Activated naive CD4-positive, alpha-beta T cell treated with anti-CD3 and anti-CD28 coated beads, Interleukin-2, amount 50 U/mL, for 72 hours (primary cell): Measurements from ENCODE around the gene PHYKPL. TPM values are rescaled to one million over a fixed set of nuclear protein-coding genes. Genes with fewer than 3 reads are reported as not detected.
"Not testable (repeated sequence)": the region's sequence is repeated elsewhere in the genome, so short reads cannot be mapped to it uniquely, and the experiment has no call there.

Experiments
- ATAC-seq, 2 donors: fragments of 150-1000 bp; cut with Tn5 transposase; 2 replicates each; pipeline ENCODE4 v1.10.0; 2021; ENCODE audit warnings: mild to moderate bottlenecking in 2 of 2, moderate library complexity in 2 of 2
- DNase-seq, 2 donors: peaks; one replicate each; pipeline ENCODE4 v3.0.0; 2021 to 2022; ENCODE audit warnings: low spot score in 2 of 2
- H3K27ac Mint-ChIP-seq, 2 donors: one replicate each; pipeline ENCODE4 v1.8.0; 2022; ENCODE audit warnings: mild to moderate bottlenecking in 2 of 2, mixed read lengths in 2 of 2
- H3K36me3 Mint-ChIP-seq, 2 donors: one replicate each; pipeline ENCODE4 v1.8.0; 2022; ENCODE audit warnings: mixed read lengths in 2 of 2
- H3K9me3 Mint-ChIP-seq, 2 donors: one replicate each; pipeline ENCODE4 v1.8.0; 2022; ENCODE audit warnings: mixed read lengths in 2 of 2
- total RNA-seq, 2 donors: library from RNA; stranded (reverse); gene quantifications; one replicate each; pipeline ENCODE4 v1.2.3, GENCODE V29; 2022

The PHYKPL gene
- total RNA-seq, 2 donors from 2014 or later = 51.1 to 97.6 TPM

DNA sequence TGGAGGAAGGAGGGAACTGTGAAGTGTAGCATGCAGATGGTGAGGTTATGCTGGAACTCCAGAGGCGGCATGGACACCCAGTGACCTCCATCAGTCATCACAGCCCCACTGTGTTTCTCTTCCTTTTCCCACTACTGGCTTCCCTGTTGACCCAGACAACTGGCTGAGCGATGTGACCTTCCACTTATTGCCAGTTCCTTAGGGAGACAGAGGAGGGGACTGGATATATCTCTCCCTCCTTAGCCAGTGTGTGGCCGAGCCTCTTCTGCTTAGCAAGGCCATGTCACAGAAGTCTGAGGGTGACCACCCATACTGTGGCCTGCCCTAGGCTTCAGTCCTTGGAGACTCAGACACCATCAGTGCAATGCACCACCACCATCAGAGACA is 3.0 kb upstream of the PHYKPL start:
- H3K27ac Mint-ChIP-seq = no peak overlapping the region

DNA sequence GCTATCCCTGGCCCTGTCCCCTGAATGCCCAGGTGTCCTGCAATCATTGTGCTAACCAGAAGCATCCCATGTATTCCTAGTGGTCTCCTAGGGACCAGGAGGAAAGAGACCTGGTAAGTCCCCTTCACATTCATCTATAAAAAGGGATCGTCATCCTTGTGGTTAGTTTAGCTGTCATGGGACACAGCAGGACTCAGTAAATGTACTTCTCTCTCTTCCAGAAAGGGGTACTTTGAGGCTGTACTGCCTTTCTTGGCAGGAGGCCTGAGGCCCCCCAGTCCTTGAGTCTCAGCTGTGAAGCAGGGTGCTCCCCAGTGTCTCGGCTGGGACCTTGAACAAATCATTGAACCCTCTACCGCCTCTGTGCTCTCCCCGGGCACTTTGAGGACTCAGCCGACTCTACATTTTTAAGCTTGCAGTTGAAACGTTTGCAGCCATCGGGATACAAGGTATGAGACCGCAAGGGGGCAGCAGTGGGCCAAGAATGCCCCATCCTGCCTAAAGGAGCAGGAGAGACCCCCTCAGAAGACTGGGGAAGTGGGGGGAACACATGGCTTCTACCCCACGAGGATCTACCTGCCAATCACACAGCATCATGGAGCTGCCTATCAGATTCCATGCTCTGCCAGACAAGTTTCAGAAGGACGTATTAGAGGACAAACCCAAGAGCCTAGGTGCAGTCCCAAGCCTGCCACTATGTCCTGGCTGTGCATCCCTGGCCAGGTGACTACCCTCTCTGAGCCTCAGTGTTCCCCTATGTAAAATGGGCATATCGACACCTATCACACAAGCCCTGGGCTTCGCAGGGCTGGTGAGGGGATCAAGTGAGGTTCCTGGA is 2.4 kb upstream of the PHYKPL start:
- H3K36me3 Mint-ChIP-seq = peaks cover 16 to 18% of the 10 kb centered on the region in 2 donors
- no peaks in the 10 kb centered on the region for H3K9me3 Mint-ChIP-seq
- H3K27ac Mint-ChIP-seq = no peak overlapping the region
- DNase-seq (peak; percentile 74 to 87), ATAC-seq (peak in 1 of 2 donors; percentile 39)

More for the DNA sequence above, 3.0 kb upstream of the PHYKPL start:
- DNase-seq (peak in 1 of 2 donors; percentile 2), ATAC-seq (no peak)
- H3K36me3 Mint-ChIP-seq = peaks cover 14 to 15% of the 10 kb centered on the region in 2 donors
- no peaks in the 10 kb centered on the region for H3K9me3 Mint-ChIP-seq

DNA sequence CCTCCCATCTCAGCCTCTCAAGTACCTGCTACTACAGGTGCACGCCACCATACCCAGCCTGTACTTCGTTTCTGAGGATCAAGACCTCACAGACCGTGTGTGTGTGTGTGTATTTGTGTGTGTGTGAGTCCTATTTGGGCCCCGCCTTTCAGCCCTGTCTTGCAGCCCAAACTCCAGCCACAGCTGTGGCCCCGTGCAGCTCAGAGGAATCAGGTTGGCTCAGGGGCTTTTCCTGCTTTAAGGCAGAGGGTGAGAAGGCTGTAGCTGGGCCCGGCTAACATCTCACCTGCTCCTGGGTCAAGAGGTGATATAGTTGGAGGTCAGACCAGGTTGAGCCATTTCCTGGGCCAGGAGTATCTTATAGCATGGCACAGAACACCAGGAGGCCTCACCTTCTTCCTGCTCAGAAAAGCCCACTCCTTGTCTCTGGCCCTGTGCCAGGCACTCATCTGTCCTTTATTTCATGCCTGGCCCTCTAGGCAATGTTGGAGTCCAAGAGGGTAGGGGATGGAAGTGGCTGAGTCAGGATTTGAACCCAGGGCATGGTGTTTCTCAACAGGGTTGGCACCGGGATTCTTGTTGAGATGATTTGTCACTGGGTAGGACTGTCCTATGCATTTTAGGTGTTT is 1.6 kb upstream of the PHYKPL start:
- Mint-ChIP-seq H3K9me3 (no peaks in the 10 kb centered on the region), H3K27ac (no peak overlapping the region), H3K36me3 (peaks cover 24 to 25% of the 10 kb centered on the region in 2 donors)
- ATAC-seq (no peak), DNase-seq (no peak)

DNA sequence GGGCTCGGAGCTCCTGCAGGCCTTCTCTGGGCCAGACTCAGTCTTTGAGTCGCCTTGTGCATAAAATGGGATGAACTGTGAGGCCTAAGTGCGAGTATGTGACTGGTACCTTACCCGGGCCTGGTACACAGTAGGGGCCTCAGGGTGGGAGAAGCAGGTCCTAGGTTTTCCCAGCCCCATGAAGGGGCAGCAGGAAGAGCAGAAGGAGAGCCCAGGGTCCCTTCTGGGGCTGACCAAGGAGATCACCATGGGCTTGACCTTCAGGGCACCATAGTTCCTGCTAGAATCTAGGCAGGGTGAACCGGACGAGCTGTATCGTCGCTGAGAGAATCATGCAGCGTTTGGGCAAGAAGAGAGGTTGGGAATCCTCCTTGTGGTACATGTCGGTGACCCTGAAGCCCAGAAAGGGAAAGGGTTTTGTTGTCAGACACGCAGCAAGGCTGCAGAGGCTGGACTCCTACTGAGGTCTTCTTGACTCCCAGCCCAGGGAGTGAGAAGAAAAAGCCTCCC is 373 bp upstream of the PHYKPL start:
- no peak for DNase-seq
- Mint-ChIP-seq H3K36me3 (peaks cover 32 to 36% of the 10 kb centered on the region in 2 donors), H3K9me3 (no peaks in the 10 kb centered on the region), H3K27ac (peak overlapping the region; percentile 73 to 88)
- ATAC-seq = no peak

DNA sequence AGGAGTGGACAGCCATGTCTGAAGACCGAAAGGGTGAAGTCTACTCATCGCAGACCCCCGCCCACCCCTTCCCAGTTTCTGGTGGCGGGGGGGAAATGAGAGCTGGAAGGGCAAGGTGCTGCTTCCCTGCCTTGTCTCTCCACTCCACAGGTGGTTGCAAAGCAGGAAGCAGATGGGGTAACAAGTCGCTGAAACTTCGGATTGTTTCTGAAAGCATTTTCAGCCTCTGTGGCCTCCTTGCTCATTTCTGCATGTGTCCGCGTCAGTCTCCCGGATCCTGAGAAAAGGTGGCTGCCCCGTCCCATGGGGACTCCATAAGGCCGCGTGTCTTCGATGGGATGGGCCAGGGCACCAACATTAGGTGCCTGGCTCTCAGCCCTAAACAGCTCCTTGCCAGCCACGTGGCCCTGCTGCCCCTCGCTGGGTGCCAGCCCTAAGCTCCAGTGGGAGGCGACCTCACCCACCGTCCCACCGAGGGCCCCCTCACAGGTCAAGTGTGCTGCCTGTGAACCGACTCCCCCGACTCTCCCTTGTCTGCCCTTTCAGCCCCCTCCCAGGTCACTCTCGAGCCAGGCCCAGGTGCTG is 971 bp downstream of the PHYKPL start:
- ATAC-seq (peak; percentile 2 to 6), DNase-seq (no peak)
- no peaks in the 10 kb centered on the region for H3K9me3 Mint-ChIP-seq
- H3K27ac Mint-ChIP-seq = peak overlapping the region; percentile 87 to 90
- peaks cover 42 to 49% of the 10 kb centered on the region in 2 donors for H3K36me3 Mint-ChIP-seq

DNA sequence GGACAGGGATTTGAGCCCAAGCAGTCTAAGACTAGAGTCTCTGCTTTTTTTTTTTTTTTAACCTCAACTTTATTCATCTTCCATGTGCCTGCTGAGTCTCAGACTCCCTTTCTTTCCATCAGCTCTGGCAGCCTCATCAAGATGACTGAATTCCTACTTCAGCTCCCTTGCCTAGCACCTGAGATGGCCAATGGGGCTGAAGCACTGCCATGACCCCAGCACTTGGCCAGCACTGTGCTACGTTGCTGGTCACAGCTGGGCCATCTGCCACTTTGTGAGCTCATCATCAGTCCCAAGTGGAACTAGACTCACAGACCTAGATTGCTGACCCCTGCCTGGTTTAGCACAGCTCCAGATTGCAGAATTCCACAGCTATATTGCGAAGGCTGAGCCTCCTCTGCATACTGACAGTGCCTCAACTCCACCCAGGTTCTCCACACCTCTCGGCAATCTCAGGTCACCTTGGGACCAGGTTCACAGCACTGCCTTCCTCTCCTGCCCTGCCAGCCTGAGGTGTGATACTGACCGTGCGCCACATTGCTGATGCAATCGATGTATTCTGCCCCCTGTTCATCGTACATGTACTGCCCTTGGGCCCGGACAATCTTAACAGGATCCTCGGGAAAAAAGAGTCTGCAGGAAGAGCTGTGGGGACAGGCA is 1.6 kb downstream of the PHYKPL start:
- peak overlapping the region; percentile 87 to 90 for H3K27ac Mint-ChIP-seq
- peaks cover 42 to 52% of the 10 kb centered on the region in 2 donors for H3K36me3 Mint-ChIP-seq
- no peaks in the 10 kb centered on the region for H3K9me3 Mint-ChIP-seq

DNA sequence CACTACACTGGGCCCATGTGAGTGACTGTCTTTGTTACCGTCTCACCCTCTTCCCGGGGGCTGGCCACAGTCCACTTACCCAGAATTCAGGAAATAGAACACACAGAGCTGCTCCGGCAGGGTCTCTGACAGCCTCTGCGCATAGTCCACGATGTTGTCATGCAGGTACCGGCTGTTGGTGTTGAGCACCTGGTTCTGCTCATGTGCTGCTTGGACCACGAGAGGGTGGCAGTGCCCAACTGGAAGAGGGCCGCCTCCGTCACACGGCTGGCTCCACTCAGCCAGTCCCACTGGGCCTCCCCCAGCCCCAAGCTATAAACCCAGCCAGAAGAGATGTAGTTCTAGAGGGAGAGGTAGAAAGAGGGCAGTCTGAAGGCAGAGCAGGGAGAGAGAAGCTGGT is 2.7 kb downstream of the PHYKPL start:
- peaks cover 42 to 52% of the 10 kb centered on the region in 2 donors for H3K36me3 Mint-ChIP-seq
- ATAC-seq (no peak), DNase-seq (no peak)
- no peaks in the 10 kb centered on the region for H3K9me3 Mint-ChIP-seq
- H3K27ac Mint-ChIP-seq = peak overlapping the region; percentile 9 to 87

More for the DNA sequence above, 1.6 kb downstream of the PHYKPL start:
- no peak for ATAC-seq
- no peak for DNase-seq

DNA sequence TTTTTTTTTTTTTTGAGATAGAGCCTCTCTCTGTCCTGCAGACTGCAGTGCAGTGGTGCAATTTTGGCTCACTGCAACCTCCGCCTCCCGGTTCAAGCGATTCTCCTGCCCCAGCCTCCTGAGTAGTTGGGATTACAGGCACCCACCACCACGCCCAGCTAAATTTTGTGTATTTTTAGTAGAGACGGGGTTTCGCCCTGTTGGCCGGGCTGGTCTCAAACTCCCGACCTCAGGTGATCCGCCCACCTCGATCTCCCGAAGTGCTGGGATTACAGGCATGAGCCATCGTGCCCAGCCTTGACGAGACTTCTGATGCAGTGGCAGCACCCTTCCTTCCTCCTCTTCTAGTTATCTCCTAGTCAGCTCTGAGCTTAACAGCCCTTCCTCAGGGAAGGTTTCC is 3.5 kb downstream of the PHYKPL start:
- H3K9me3 Mint-ChIP-seq, DNase-seq, ATAC-seq: not testable (repeated sequence)
- peaks cover 42 to 52% of the 10 kb centered on the region in 2 donors for H3K36me3 Mint-ChIP-seq
- H3K27ac Mint-ChIP-seq = peak overlapping the region; percentile 58 to 87

DNA sequence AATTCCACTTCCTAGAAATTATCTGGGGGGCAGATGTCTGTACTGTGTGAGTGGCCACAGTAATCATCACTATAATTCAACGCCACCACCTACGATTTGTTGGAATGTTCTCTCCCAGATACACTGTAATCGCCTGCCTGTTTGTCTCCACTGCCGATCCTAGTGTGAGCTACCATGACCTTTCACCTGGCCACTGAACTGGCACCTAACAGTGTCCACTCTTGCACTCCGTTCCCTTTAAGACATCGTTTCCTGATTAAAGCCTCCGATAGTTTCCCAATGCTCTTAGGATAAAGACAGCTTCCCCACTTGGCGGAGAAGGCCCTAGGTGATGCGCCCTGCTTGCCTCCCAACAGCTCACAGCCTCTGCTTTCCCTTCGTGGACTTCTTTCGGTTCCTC is 4.0 kb downstream of the PHYKPL start:
- H3K36me3 Mint-ChIP-seq = peaks cover 42 to 57% of the 10 kb centered on the region in 2 donors
- no peak for DNase-seq
- H3K27ac Mint-ChIP-seq = peak overlapping the region in 1 of 2 donors; percentile 87
- no peak for ATAC-seq
- H3K9me3 Mint-ChIP-seq = no peaks in the 10 kb centered on the region

DNA sequence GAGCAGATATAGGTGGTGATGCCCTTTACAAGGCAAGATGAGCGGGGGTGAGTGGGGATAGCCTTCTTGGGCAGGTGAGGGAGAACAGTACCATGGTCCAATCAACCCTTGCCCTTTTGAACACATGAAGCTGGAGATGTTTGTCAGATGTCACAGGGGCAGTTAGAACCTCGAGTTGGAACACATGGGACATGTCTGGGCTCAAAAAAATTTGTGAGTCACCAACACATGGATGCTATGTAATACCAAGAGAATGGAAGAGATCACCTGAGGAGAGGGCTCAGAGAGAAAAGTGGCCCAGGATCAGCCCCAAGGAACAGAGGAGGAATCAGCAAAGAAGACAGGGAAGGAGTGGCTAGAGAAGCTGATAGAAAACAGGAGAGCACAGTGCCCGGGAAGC is 4.7 kb downstream of the PHYKPL start:
- peak overlapping the region; percentile 76 to 91 for H3K27ac Mint-ChIP-seq
- no peaks in the 10 kb centered on the region for H3K9me3 Mint-ChIP-seq
- no peak for DNase-seq
- no peak for ATAC-seq
- H3K36me3 Mint-ChIP-seq = peaks cover 46 to 64% of the 10 kb centered on the region in 2 donors

DNA sequence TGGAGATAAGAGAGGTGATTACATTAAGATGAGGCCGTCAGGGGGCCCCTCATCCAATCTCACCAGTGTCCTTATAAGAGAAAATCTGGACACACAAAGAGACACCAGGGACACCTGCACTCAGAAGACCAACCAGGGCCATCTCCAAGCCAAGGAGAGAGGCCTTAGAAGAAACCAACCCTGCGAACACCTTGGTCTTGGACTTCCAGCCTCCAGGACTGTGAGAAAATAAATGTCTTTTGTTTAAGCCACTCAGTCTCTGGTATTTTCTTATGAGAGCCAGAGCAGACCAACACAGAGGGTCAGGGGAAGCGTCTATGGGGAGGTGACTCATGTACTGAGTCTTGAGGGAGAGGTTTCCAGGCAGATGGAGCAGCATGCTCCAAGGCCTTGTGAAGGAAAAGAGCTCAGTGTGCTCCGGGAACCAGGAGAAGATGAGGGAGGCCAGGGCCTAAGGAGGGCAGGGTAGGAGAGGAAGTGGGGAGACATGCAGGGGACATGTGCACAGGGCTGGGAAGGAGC is 5.4 kb downstream of the PHYKPL start:
- Mint-ChIP-seq H3K9me3 (no peaks in the 10 kb centered on the region), H3K36me3 (peaks cover 47 to 64% of the 10 kb centered on the region in 2 donors), H3K27ac (peak overlapping the region; percentile 76 to 91)
- ATAC-seq = no peak
- DNase-seq = no peak

DNA sequence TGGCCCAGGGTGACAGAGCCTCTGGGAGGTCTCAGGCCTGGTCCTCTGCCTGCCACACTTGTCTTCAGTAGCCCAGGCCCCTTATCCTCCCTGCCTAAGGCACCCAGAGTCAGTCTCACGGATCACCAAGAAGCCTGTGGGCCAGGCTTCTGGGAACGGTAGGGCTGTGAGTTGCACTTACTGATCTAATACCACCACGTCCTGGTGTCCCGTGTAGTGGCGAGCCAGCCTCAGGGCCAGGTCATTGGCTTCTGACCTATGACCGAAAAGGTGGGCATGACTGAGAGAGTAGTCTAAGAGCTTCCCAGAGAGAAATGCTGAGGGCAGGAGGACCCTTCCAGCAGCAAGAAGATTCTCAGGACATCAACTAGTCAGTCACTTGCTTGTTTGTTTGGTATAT is 7.4 kb downstream of the PHYKPL start:
- ATAC-seq (no peak), DNase-seq (no peak)
- H3K27ac Mint-ChIP-seq = no peak overlapping the region
- no peaks in the 10 kb centered on the region for H3K9me3 Mint-ChIP-seq
- peaks cover 32 to 47% of the 10 kb centered on the region in 2 donors for H3K36me3 Mint-ChIP-seq

DNA sequence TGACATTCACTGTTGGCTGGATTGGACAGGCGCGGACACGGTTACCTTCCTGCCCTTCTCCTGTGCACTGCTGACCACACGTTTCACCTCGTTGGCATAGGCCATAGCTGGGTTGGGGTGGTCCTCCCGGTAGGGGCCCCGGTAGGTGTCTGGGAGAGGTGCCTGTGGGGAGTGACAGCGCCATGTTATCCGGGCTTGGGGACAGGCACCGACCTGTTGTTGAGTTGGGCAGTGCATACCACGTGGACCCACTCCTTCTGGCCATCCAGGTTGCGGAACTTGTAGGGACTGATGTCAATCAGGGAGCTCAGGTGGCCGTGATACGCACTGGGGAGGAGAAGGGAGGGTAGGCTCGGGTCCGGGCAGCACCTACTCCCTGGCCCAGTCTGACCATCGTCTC is 8.2 kb downstream of the PHYKPL start:
- ATAC-seq = no peak
- Mint-ChIP-seq H3K9me3 (no peaks in the 10 kb centered on the region), H3K36me3 (peaks cover 25 to 46% of the 10 kb centered on the region in 2 donors), H3K27ac (peak overlapping the region in 1 of 2 donors; percentile 53)
- DNase-seq = no peak

DNA sequence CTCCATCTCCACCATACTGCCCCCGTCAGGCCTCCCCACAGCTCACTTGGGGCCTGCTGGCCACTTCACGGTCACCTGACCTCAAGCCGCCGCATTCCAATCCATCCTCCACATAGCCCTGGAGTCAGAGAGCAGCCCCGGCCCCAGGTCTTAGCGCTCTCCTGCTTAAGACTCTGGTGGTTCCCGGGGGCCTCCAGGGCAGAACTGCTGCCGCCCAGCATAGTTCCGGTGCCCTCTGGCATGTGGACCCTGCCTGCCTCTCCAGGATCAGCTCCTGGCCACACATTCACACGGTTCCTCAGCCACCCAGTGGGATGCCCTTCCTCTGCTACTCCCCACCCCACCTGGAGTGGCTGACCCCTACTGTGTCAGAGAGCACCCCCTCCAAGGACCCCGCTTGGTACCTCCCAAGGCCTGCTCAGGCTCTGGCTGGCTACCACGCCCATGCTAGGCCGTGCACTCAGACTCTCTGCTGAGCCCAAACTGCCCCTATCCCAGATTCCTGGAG is 8.7 kb downstream of the PHYKPL start:
- peak overlapping the region; percentile 53 to 70 for H3K27ac Mint-ChIP-seq

DNA sequence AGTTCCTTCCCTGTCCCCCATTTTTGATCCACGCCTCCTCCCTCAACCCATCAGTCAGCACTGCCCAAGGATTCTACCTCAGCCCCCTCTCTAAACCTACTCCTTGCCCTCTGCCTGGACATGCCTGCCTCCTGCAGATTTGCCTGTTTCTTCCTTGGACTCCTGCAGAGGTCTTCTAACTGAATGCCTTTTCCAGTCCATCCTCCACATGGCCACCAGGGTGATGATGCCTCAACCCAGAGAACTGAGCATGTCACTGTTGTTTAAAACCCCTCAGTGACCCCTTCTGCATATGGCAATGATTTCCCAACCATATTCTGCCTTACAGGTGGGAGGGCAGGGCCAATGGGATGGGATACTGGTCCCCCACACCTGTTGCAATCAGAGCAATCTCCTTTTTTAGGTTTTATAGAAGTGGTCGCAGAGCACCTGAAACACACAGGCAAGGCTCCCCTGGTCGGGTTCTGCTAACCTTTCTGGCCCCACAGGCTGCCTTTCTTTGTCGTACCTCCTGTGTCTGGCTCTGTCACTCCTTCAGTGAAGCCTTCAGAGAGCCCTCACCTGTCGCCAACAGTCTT is 9.3 kb downstream of the PHYKPL start:
- Mint-ChIP-seq H3K9me3 (no peaks in the 10 kb centered on the region), H3K36me3 (peaks cover 17 to 42% of the 10 kb centered on the region in 2 donors), H3K27ac (peak overlapping the region; percentile 53 to 70)
- ATAC-seq = no peak
- DNase-seq = no peak

More for the DNA sequence above, 8.7 kb downstream of the PHYKPL start:
- Mint-ChIP-seq H3K9me3 (no peaks in the 10 kb centered on the region), H3K36me3 (peaks cover 20 to 46% of the 10 kb centered on the region in 2 donors)
- no peak for DNase-seq
- peak in 1 of 2 donors; percentile 1 for ATAC-seq

DNA sequence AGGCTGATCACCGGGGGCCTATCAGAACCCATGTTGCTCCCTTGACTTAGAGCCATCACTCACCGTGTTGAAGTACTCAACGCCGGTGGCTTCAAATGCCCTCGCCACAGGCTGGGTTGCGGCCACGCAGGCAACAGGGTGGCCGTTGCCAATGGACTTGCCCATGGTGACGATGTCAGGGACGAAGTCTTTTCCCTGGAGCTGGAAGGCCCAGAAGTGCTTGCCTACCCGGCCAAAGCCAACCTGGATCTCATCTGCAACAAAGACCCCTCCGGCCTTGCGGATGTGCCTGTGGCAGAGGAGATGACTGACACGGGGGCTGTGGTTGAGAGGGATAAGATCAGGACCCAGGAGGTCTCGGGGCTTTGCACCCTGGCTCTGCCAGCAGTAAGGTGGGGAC is 10.3 kb downstream of the PHYKPL start:
- Mint-ChIP-seq H3K9me3 (no peaks in the 10 kb centered on the region), H3K27ac (no peak overlapping the region), H3K36me3 (peaks cover 8 to 32% of the 10 kb centered on the region in 2 donors)
- DNase-seq (no peak), ATAC-seq (peak in 1 of 2 donors; percentile 5)
